Sigmoid colon (tissue), 7 donors: ENCODE measurements around the gene USHBP1. TPM values are rescaled to one million over a fixed set of nuclear protein-coding genes. Genes with fewer than 3 reads are reported as not detected.
"Not testable (repeated sequence)": the region's sequence is repeated elsewhere in the genome, so short reads cannot be mapped to it uniquely, and the experiment has no call there.

Experiments
- DNase-seq: peaks from one replicate; pipeline ENCODE4 v3.0.0-alpha.2; 2019
- H3K27ac ChIP-seq, 4 donors: fragments of 200-600 bp; sonication (generic); one replicate each; pipeline ENCODE4 v1.5.1; 2016 to 2019; ENCODE audit warnings: mild to moderate bottlenecking in 1 of 4
- H3K27me3 ChIP-seq, 3 donors: fragments of 200-600 bp; sonication (generic); one replicate each; pipeline ENCODE4 v1.5.1; 2019; ENCODE audit warnings: mild to moderate bottlenecking in 1 of 3
- H3K36me3 ChIP-seq, 4 donors: fragments of 200-600 bp; sonication (generic); one replicate each; pipeline ENCODE4 v1.5.1; 2016 to 2019
- H3K4me1 ChIP-seq, 4 donors: fragments of 200-600 bp; sonication (generic); one replicate each; pipeline ENCODE4 v1.5.1; 2017 to 2019
- H3K4me3 ChIP-seq, 4 donors: fragments of 200-600 bp; sonication (generic); one replicate each; pipeline ENCODE4 v1.5.1; 2017 to 2019; ENCODE audit warnings: mild to moderate bottlenecking in 2 of 4, moderate library complexity in 1 of 4
- H3K9me3 ChIP-seq, 4 donors: fragments of 200-600 bp in 3 of 4; sonication (generic) in 3 of 4; one replicate each; pipeline versions ENCODE4 v1.5.1 to v1.6.1; 2013 to 2019
- CTCF ChIP-seq, 4 experiments: fragments of 450-650 bp in 3 of 4; fragments of 200-600 bp in 1 of 4; IDR thresholded peaks; one replicate each; pipeline ENCODE4 v1.5.1; 2016 to 2019; ENCODE audit warnings: antibody characterized with exemption in 4 of 4, mild to moderate bottlenecking in 3 of 4, moderate library complexity in 2 of 4
- EP300 ChIP-seq, 4 donors: sonication (generic); formaldehyde crosslinking; IDR thresholded peaks; one replicate each; pipeline ENCODE4 v1.6.1; 2017; ENCODE audit warnings: antibody characterized with exemption in 4 of 4
- POLR2A ChIP-seq, 2 donors: fragments of 450-650 bp; IDR thresholded peaks; one replicate each; pipeline ENCODE4 v1.6.1; 2016; ENCODE audit warnings: antibody characterized with exemption in 2 of 2, mild to moderate bottlenecking in 2 of 2, moderate library complexity in 2 of 2
- POLR2AphosphoS5 ChIP-seq, 4 donors: sonication (generic); formaldehyde crosslinking; IDR thresholded peaks; one replicate each; pipeline ENCODE4 v1.6.1; 2017; ENCODE audit warnings: antibody characterized with exemption in 4 of 4
- WGBS, 2 donors: extraction: QIAGEN DNeasy Blood & Tissue Kit; methylation state at CpG; one replicate each; pipeline ENCODE4 v1.1.7; 2013; 5-methylcytosine and 5-hydroxymethylcytosine counted together
- intact Hi-C: fragments of 100-400 bp; cut with DNase I; formaldehyde crosslinking; loops from one replicate; pipeline ENCODE4 v1.15.1; 2023
- polyA plus RNA-seq, 3 donors: library from polyadenylated mRNA; stranded (reverse); fragments of 200-250 nt; gene quantifications; one replicate each; pipeline ENCODE4 v1.2.3, GENCODE V29; 2013
- total RNA-seq, 4 donors: library from RNA; depleted of rRNA; stranded (reverse); fragments of >200 nt; gene quantifications; one replicate each; pipeline ENCODE4 v1.1.0, GENCODE V29; 2016
- donor health status: healthy with polysubstance abuse.
- donor health status: Bipolar disorder and iron deficiency.
- donor health status: healthy.

USHBP1 gene
- total and polyA plus RNA-seq, 7 donors = 0.23 to 18.6 (median 2.1) TPM

GRCh38 chr19:17279436-17279835 is 14.9 kb upstream of the USHBP1 start:
- Histone ChIP-seq H3K9me3 (no peaks in the 10 kb centered on the region), H3K4me3 (no peak overlapping the region), H3K4me1 (peaks cover 0 to 18% (median 15%) of the 10 kb centered on the region in 4 donors), H3K36me3 (peaks cover 20 to 53% (median 33%) of the 10 kb centered on the region in 4 donors), H3K27ac (no peak overlapping the region), H3K27me3 (peaks cover 11 to 15% (median 15%) of the 10 kb centered on the region in 3 donors)
- intact Hi-C loops = no loop called here
- TF ChIP-seq CTCF (IDR thresholded peaks at IDR 0.05) (no peak), POLR2AphosphoS5 (IDR thresholded peaks at IDR 0.05) (no peak), EP300 (IDR thresholded peaks at IDR 0.05) (no peak), POLR2A (IDR thresholded peaks at IDR 0.05) (no peak)
- 80 to 92% methylated on average over 3 of the region's 3 CpGs for WGBS, 2 donors
- no peak for DNase-seq

GRCh38 chr19:17275441-17276175 is 11.1 kb upstream of the USHBP1 start:
- no peak overlapping the region for H3K27ac ChIP-seq
- no peak for DNase-seq
- TF ChIP-seq POLR2A (IDR thresholded peaks at IDR 0.05) (no peak), POLR2AphosphoS5 (IDR thresholded peaks at IDR 0.05) (no peak), CTCF (IDR thresholded peaks at IDR 0.05) (no peak), EP300 (IDR thresholded peaks at IDR 0.05) (no peak)
- 94 to 95% methylated on average over 19 of the region's 19 CpGs for WGBS, 2 donors
- H3K4me3 ChIP-seq = no peak overlapping the region
- intact Hi-C loops = no loop called here
- no peaks in the 10 kb centered on the region for H3K4me1 ChIP-seq
- no peaks in the 10 kb centered on the region for H3K27me3 ChIP-seq
- no peaks in the 10 kb centered on the region for H3K9me3 ChIP-seq
- peaks cover 24 to 91% (median 57%) of the 10 kb centered on the region in 4 donors for H3K36me3 ChIP-seq

- H3K27me3 ChIP-seq, H3K4me3 ChIP-seq, H3K9me3 ChIP-seq, H3K27ac ChIP-seq, DNase-seq, intact Hi-C loops, H3K4me1 ChIP-seq: not testable (repeated sequence)
- H3K36me3 ChIP-seq = peaks cover 24 to 98% (median 60%) of the 10 kb centered on the region in 4 donors
- WGBS, 2 donors = 98 to 99% methylated on average over 3 of the region's 3 CpGs
These were observed 10.3 kb upstream of the USHBP1 start for GRCh38 chr19:17274892-17275291.

GRCh38 chr19:17268754-17269153 is 4.2 kb upstream of the USHBP1 start:
- Histone ChIP-seq H3K27me3 (no peaks in the 10 kb centered on the region), H3K36me3 (peaks cover 0 to 52% (median 23%) of the 10 kb centered on the region in 4 donors), H3K9me3 (no peaks in the 10 kb centered on the region), H3K4me1 (peaks cover 0 to 13% (median 11%) of the 10 kb centered on the region in 4 donors), H3K27ac (no peak overlapping the region), H3K4me3 (no peak overlapping the region)
- no peak for TF ChIP-seq CTCF (IDR thresholded peaks at IDR 0.05)
- no peak for TF ChIP-seq POLR2AphosphoS5 (IDR thresholded peaks at IDR 0.05)
- TF ChIP-seq EP300 (IDR thresholded peaks at IDR 0.05) = no peak
- no peak for TF ChIP-seq POLR2A (IDR thresholded peaks at IDR 0.05)
- intact Hi-C loops = no loop called here
- DNase-seq = no peak
- 94 to 95% methylated on average over 13 of the region's 13 CpGs for WGBS, 2 donors

- 0% methylated on average over 27 of the region's 27 CpGs for WGBS, 2 donors
- DNase-seq = peak; percentile 98
- Histone ChIP-seq H3K36me3 (peaks cover 0 to 37% (median 16%) of the 10 kb centered on the region in 4 donors), H3K4me3 (peak within 1 kb of the TSS; percentile 61 to 92 (median 75)), H3K27me3 (no peaks in the 10 kb centered on the region), H3K4me1 (peaks cover 0 to 13% (median 11%) of the 10 kb centered on the region in 4 donors), H3K27ac (peak within 1 kb of the TSS; percentile 80 to 86 (median 80)), H3K9me3 (no peaks in the 10 kb centered on the region)
- intact Hi-C loops = loop anchor here (2.0 kb wide), 2 partner anchors 22 to 52 kb away; partner anchors contain the start of genes NR2F6 and USE1
- TF ChIP-seq CTCF (IDR thresholded peaks at IDR 0.05) (no peak), POLR2A (IDR thresholded peaks at IDR 0.05) (peak in 1 of 2 donors; percentile 7), POLR2AphosphoS5 (IDR thresholded peaks at IDR 0.05) (peak; percentile 47 to 75 (median 68))
These were observed 2.6 kb upstream of the USHBP1 start, which contains the start of gene BABAM1 for GRCh38 chr19:17266975-17267788. BABAM1 (plus strand) TSS chr19:17267443; CDS start chr19:17268807, 1,364 bp downstream.
